Caki2 (cell line): ENCODE data around the gene FAM161A. TPM values are rescaled to one million over a fixed set of nuclear protein-coding genes. Genes with fewer than 3 reads are reported as not detected.
A peak's percentile ranks its signal among the peaks of the same experiment; 100 is the strongest.
"Not testable (repeated sequence)": the region's sequence is repeated elsewhere in the genome, so short reads cannot be mapped to it uniquely, and the experiment has no call there.

Experiments used
- DNase-seq: peaks from one replicate; pipeline ENCODE4 v3.0.0-alpha.2; 2015; ENCODE audit warnings: low read depth
- in situ Hi-C: cut with HindIII; loops from 2 replicates; pipeline ENCODE4 v1.10.0; 2016; ENCODE audit warnings: low sequenced_read_pairs, low pct_unique_long_range_greater_than_20kb, mixed read lengths
- total RNA-seq: library from RNA; depleted of rRNA; stranded (reverse); fragments of >200 nt; shearing (Covaris generic); gene quantifications from 2 replicates; pipeline ENCODE4 v1.2.3, GENCODE V29; 2014; ENCODE audit warnings: low replicate concordance

FAM161A gene
- total RNA-seq, 1 experiment from 2014 or later: 0.88 TPM

DNA sequence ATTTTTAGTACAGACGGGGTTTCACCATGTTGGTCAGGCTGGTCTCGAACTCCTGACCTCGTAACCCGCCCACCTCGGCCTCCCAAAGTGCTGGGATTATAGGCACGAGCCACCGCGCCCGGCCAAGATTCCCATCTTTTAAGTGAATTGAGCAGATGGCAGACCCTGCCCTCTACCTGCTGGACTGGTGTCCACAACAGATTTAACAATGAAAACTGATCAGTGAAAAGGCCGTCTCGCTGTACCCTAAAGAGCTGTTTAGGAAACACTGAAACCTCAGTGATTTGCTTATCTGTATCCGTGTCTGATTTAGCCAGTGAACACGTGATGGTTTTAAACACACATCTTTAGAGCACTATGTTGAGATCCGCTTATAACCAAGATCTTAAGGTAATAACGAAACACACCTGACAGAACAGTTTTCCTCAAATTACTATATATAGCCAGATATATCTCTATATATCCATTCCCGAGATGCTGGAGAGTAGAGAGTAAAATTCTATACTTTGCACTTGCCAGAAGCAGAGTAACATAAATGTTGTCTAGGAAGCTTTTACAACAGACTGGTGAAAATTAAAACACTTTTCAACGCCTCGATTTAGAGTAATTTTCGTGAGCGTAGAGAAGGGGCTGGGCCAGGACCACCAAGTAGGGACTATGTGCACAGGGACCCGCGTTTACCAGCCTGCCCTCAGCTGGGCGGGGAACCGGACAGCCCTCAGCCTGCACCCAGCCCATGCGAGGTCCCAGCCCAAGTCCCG is 594 bp downstream of the FAM161A start:
- in situ Hi-C loops: no loop called here
- DNase-seq: peak; percentile 81

DNA sequence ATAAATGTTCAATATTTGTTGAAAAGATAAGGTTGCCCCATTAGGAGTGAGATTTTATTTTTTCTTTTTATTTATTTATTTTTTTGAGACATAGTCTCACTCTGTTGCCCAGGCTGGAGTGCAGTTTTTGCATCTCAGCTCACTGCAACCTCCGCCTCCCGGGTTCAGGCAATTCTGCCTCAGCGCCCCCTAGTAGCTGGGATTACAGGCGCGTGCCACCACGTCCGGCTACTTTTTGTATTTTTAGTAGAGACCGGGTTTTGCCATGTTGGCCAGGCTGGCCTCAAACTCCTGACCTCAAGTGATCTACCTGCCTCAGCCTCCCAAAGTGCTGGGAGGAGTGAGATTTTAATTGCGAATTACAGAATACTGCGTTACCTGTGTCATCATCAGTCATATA is 2.6 kb downstream of the FAM161A start:
- in situ Hi-C loops, DNase-seq: not testable (repeated sequence)

DNA sequence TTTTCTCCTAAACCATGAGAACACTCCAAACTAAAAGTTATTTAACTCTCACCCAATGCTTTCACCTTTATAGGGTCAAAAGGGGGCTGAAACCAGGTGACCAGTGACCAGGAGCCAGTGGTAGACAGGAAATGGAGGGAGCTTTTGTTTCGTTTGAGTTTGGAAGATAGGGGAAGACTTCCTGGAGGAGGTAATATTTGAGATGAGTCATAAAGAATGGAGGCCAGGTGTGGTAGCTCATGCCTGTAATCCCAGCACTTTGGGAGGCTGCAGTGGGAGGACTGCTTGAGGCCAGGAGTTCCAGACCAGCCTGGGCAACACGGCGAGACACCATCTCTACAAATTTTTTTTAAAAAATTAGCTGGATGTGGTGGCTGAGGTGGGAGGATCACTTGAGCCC is 8.5 kb downstream of the FAM161A start:
- in situ Hi-C loops: no loop called here
- no peak for DNase-seq

DNA sequence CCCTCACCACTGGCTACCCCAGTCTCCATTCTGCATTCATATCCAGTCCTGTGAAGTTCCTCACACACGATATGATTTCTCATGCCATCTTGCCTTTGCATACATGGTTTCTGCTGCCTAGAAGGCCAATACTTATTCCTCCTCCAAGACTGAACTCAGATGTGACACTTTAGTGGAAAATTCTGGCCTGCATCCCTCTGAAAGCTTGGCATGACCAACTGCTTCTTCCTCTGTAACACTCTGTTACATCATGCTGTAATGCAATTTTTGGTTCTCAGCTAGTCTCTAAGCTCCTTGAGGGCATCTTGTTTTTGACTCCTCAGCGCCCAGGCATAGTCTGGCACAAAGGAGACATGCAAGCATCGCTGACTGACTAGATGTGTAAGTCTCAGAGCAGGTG is 12.6 kb downstream of the FAM161A start:
- DNase-seq: no peak
- in situ Hi-C loops: no loop called here

- in situ Hi-C loops: no loop called here
- no peak for DNase-seq
These were observed 19.0 kb downstream of the FAM161A start for GRCh38 chr2:61834893-61835292.

DNA sequence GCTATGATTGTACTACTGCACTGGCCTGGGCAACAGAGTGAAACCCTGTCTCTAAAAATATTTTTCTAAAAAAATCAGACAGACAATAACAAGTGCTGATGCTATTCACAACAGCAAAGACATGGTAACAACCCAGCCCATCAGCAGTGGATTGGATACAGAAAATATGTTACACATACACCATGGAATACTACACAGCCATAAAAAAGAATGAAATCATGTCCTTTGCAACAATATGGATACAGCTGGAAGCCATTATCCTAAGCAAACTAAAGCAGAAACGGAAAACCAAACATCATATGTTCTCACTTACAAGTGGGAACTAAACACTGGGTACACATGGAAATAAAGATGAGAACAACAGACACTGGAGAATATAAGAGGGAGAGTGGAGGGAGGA is 19.9 kb downstream of the FAM161A start:
- no peak for DNase-seq
- in situ Hi-C loops: no loop called here

DNA sequence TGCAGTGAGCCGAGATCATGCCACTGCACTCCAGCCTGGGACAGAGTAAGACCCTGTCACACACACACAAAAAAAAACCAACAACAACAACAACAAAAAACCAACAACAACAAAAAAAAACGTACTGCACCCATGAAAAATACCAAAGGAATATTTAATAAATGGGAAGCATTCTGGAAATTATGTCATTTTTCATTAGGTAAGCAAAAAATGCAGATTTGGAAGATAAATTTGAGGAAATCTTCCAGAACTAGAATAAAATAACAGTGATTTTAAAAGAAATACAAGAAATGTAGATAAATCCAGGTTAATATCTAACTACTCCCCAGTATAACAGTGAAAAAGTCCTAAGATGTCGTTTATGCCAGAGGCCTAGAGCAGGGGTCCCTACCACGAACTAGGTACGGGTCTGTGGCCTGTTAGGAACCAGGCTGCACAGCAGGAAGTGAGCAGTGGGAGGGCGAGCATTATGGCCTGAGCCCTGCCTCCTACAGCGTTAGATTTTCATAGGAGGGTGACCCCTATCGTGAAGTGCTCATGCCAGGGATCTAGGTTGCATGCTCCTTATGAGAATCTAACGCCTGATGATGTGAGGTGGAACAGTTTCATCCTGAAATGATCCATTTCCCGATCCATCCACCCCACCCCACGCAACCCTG is 21.5 kb downstream of the FAM161A start:
- in situ Hi-C loops: no loop called here
- no peak for DNase-seq

DNA sequence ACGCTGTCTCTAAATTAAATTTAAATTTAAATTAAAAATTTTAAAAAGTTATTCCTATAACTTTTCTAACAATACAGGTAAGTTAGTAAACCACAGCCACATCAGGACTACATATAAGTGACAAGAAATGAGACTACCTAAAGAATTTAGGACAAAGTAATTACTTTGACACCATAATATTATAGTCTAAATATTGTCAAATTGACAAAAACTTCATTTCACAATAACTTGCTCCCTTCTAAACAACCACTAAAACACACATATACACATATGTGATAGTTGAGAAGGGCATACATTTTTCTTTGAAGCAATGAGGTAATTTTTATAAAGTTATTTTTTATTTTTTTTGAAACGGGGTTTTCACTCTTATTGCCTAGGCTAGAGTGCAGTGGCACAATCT is 31.6 kb downstream of the FAM161A start:
- DNase-seq: no peak
- in situ Hi-C loops: no loop called here

GRCh38 chr2:61816480-61817355 is 37.1 kb downstream of the FAM161A start:
- in situ Hi-C loops: no loop called here
- no peak for DNase-seq

DNA sequence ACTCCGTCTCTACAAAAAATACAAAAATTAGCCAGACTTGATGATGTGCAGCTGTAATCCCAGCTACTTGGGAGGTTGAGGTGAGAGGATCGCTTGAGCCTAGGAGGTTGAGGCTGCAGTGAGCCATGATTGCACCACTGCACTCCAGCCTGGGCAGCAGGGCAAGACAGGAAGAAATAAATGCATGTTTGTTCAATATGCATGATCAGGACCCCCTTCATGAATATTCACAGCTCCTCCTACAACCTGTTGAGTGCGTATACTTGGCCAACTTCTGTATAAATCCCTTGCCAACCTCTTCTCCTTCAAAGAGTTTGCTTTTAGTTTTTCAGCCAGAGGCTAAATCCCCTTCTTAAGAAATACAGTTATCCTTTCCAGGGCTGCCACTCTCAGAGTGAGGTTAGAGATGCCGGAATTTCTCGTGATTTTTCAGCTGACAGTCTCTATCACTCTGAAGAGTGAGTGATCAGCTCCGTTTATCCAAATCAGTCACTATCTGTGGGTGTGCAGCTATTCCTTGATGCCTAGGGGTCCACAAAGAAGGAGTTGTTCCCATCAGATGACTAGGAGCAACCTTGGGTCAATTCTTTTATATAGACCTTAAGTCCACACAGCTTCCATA is 39.2 kb downstream of the FAM161A start:
- in situ Hi-C loops: no loop called here
- no peak for DNase-seq

DNA sequence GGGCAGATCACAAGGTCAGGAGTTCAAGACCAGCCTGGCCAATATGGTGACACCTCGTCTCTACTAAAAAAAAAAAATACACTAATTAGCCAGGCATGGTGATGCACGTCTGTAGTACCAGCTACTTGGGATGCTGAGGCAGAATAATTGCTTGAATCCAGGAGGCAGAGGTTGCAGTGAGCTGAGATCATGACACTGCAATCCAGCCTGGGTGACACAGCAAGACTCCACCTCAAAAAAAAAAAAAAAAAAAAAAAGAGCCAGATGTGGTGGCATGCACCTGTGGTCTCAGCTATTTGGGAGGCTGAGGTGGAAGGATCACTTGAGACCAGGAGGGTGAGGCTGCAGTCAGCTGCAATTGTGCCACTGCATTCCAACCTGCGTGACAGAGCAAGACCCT is 40.5 kb downstream of the FAM161A start:
- DNase-seq, in situ Hi-C loops: not testable (repeated sequence)

DNA sequence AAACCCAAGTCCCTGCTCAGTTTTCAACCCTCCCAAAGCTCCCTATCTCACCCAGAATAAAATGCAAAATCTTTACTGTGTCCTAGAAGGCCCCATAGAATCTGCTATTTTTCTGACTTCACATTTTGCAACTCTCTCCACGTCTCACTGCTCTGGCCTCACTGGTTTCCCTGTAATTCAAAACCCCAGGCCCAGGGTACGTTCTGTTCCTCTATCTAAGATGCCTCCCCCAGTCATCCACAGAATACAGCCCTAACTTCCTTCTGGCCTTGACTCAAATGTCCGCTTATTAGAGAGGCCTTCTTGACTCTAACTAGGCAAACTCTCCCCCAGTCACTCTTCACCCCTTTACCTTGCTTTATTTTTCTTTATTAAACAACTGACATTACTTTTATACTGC is 42.0 kb downstream of the FAM161A start:
- in situ Hi-C loops: no loop called here
- no peak for DNase-seq

DNA sequence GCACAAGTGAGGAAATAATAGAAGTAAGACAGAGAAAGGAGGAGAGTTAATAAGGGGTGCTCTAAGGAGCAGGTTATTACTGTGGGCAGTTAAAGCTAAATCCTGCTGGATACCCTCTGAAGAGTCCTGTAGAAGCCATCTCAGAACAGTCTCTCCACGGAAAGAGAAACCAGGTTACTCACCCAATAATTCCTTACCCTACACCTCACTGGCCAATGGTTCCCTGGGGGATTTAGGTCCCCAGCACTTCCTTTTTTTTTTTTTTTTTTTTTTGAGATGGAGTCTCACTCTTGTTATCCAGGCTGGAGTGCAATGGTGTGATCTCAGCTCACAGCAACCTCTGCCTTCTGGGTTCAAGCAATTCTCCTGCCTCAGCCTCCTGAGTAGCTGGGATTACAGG is 43.7 kb downstream of the FAM161A start:
- DNase-seq, in situ Hi-C loops: not testable (repeated sequence)

DNA sequence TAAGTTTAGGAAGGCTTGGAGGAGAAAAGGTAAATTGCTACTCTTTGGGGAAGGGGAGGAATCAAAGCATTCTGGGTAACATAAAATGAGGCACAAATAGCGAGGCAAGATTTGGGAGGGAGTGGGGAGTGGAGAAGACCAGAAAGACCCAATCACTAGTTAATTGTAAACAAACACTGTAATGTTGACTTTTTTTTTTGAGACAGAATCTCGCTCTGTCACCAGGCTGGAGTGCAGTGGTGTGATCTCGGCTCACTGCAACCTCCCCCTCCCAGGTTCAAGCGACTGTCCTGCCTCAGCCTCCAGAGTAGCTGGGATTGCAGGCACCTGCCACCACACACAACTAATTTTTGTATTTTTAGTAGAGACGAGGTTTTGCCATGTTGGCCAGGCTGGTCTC is 45.2 kb downstream of the FAM161A start:
- in situ Hi-C loops, DNase-seq: not testable (repeated sequence)

DNA sequence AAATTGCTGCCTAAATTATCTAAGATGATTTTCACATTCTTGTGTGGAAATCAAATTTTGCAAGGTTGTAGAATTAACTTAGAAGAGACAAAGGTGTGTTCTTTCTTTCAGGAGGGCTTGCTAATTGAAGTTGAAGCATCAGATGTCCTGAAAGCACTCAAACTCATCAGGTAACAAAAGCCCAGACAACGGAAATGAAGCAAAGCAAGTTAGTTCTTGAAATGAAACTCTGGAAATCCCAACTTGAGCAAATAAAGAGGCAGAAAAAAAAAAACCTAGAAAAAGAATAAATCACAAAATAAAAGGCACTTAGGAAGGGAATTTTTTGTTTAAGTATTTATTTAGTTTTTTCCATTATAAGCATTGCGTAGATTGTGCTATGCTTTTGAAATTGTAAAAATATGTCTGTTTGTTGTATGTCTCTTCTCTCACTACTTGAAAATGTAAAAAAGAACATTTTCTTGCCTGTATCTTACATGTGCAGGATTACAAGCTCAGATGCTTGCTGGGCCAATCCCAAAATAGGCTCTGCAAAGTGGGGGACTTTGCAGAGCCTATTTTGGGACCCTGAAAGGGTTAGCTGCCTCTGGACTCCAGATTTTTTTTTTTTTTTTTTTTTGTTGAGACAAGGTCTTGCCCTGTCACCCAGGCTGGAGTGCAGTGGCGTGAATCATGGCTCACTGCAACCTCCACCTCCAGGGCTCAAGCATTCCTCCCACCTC is 46.7 kb downstream of the FAM161A start:
- in situ Hi-C loops: no loop called here
- no peak for DNase-seq

- DNase-seq: no peak
- in situ Hi-C loops: no loop called here
These were observed 51.3 kb downstream of the FAM161A start for GRCh38 chr2:61802548-61802947.

DNA sequence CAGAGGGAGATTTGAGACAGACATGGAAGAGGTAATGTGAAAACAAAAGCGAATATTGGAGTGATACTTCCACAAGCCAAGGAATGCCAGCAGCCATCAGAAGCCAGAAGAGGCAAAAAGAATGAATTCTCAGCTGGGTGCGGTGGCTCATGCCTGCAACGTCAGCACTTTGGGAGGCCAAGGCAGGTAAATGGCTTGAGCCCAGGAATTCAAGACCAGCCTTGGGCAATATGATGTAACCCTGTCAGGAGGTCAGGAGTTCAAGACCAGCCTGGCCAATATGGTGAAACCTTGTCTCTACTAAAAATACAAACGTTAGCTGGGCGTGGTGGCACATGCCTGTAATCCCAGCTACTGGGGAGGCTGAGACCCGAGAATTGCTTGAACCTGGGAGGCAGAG is 54.8 kb downstream of the FAM161A start:
- in situ Hi-C loops: no loop called here
- no peak for DNase-seq

DNA sequence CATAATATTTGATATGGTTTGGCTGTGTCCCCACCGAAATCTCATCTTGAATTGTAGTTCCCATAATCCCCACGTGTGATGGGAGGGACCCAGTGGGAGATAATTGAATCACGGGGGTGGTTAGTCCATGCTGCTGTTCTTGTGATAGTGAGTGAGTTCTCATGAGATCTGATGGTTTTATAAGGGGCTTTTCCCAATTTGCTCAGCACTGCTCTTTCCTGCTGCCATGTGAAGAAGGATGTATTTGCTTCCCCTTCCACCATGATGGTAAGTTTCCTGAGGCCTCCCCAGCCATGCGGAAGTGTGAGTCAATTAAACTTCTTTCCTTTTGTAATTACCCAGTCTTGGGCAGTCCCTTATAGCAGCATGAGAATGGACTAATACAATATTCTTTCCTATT is 56.4 kb downstream of the FAM161A start:
- in situ Hi-C loops, DNase-seq: not testable (repeated sequence)
